Gastrocnemius medialis (tissue), 4 donors: ENCODE results near the gene ALG1L2. TPM values are rescaled to one million over a fixed set of nuclear protein-coding genes. Genes with fewer than 3 reads are reported as not detected.
A peak's percentile ranks its signal among the peaks of the same experiment; 100 is the strongest.
"Not testable (repeated sequence)": the region's sequence is repeated elsewhere in the genome, so short reads cannot be mapped to it uniquely, and the experiment has no call there.

Experiments used
- ATAC-seq, 2 donors: fragments of 150-250 bp; one replicate each; pipeline ENCODE4 v1.9.1; 2016
- DNase-seq, 2 donors: peaks; one replicate each; pipeline ENCODE4 v3.0.0-alpha.2; 2019
- H3K27ac ChIP-seq, 4 donors: fragments of 200-600 bp; sonication (generic); 1 replicate in 1 of 4; 2 replicates in 3 of 4; pipeline ENCODE4 v1.5.1; 2016 to 2018; ENCODE audit warnings: mild to moderate bottlenecking in 2 of 4, moderate library complexity in 1 of 4
- H3K27me3 ChIP-seq, 3 donors: fragments of 200-600 bp; sonication (generic) in 2 of 3; 1 replicate in 1 of 3; 2 replicates in 2 of 3; pipeline versions ENCODE4 v1.5.1 to v1.6.0; 2016 to 2019; ENCODE audit warnings: mild to moderate bottlenecking in 1 of 3, moderate library complexity in 1 of 3
- H3K36me3 ChIP-seq, 2 donors: fragments of 200-600 bp; sonication (generic) in 1 of 2; one replicate each; pipeline ENCODE4 v1.5.1; 2017 to 2018
- H3K4me1 ChIP-seq, 2 donors: fragments of 200-600 bp; sonication (generic) in 1 of 2; one replicate each; pipeline ENCODE4 v1.5.1; 2016 to 2017; ENCODE audit warnings: mild to moderate bottlenecking in 2 of 2
- H3K4me3 ChIP-seq, 4 donors: fragments of 200-600 bp; sonication (generic) in 3 of 4; 1 replicate in 1 of 4; 2 replicates in 3 of 4; pipeline ENCODE4 v1.5.1; 2016 to 2019; ENCODE audit warnings: mild to moderate bottlenecking in 2 of 4
- H3K9me3 ChIP-seq, 3 donors: fragments of 200-600 bp; sonication (generic) in 2 of 3; 1 replicate in 1 of 3; 2 replicates in 2 of 3; pipeline ENCODE4 v1.5.1; 2016 to 2019
- POLR2A ChIP-seq, 2 donors: fragments of 450-650 bp; IDR thresholded peaks; one replicate each; pipeline ENCODE4 v1.6.1; 2017; ENCODE audit warnings: antibody characterized with exemption in 2 of 2, mild to moderate bottlenecking in 2 of 2, moderate library complexity in 2 of 2
- in situ Hi-C, 4 donors: fragments of 200-750 bp; cut with MboI; loops; one replicate each; pipeline versions ENCODE4 v1.15.0 to v1.8.0; 2017; ENCODE audit warnings: low sequenced_read_pairs in 4 of 4
- intact Hi-C: fragments of 100-400 bp; cut with DNase I; formaldehyde crosslinking; loops from one replicate; pipeline ENCODE4 v1.15.1; 2023; ENCODE audit warnings: low total_unique reads
- total RNA-seq, 4 donors: library from RNA; depleted of rRNA; stranded (reverse); fragments of >200 nt; gene quantifications; one replicate each; pipeline versions ENCODE4 v1.1.0 to v1.2.3, GENCODE V29; 2016
- TF ChIP-seq, protein P1 (sequence below), 5 experiments: fragments of 450-650 bp in 3 of 5; fragments of 200-600 bp in 2 of 5; sonication (generic) in 2 of 5; IDR thresholded peaks in 4 of 5; conservative IDR thresholded peaks in 1 of 5; 1 replicate in 4 of 5; 2 replicates in 1 of 5; pipeline ENCODE4 v1.5.1; 2016 to 2019; ENCODE audit warnings: antibody characterized with exemption in 5 of 5, mild to moderate bottlenecking in 3 of 5, moderate library complexity in 3 of 5

ALG1L2 gene, protein sequence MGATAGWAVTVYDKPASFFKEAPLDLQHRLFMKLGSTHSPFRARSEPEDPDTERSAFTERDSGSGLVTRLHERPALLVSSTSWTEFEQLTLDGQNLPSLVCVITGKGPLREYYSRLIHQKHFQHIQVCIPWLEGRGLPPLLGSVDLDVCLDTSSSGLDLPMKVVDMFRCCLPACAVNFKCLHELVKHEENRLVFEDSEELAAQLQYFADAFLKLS
- total RNA-seq, result not detected

DNA sequence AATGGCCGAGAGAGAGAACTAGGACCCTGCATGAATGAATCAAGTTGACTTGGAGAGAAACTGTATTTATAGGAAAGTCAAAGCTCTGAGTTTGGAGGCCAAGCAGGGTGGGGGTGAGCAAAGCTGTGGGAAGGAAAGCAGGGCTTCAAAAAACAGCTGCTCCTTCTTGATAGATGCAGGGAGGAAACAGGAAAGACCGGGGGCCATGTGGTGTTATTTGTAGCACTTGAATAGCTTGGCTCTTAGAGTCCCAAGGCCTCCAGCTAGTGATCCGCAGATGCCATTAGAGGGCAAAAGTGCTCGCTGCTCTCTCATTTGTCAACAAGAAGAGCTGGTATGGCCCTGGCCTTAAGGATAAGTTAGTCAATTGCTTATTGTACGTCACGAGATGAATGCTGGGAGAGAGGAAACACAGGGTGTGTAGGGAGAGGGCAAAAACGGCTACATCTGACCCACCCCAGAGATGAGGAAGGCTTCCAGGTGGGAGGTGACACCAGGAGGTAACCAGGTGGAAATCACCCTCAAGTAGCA, at the start of gene ALG1L2:
Gene ALG1L2 (plus strand): TSS at position 481 of the 531 bp plus-strand sequence. CDS start 186 bp downstream, outside the sequence.
- H3K36me3 ChIP-seq, result no peaks in the 10 kb centered on the region
- TF ChIP-seq, protein P1, sequence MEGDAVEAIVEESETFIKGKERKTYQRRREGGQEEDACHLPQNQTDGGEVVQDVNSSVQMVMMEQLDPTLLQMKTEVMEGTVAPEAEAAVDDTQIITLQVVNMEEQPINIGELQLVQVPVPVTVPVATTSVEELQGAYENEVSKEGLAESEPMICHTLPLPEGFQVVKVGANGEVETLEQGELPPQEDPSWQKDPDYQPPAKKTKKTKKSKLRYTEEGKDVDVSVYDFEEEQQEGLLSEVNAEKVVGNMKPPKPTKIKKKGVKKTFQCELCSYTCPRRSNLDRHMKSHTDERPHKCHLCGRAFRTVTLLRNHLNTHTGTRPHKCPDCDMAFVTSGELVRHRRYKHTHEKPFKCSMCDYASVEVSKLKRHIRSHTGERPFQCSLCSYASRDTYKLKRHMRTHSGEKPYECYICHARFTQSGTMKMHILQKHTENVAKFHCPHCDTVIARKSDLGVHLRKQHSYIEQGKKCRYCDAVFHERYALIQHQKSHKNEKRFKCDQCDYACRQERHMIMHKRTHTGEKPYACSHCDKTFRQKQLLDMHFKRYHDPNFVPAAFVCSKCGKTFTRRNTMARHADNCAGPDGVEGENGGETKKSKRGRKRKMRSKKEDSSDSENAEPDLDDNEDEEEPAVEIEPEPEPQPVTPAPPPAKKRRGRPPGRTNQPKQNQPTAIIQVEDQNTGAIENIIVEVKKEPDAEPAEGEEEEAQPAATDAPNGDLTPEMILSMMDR (IDR thresholded peaks at IDR 0.05 in 4 of 5, conservative IDR thresholded peaks at IDR 0.05 in 1 of 5), result no peak
- no peak for TF ChIP-seq POLR2A (IDR thresholded peaks at IDR 0.05)
- no peaks in the 10 kb centered on the region for H3K9me3 ChIP-seq
- no peak within 1 kb of the TSS for H3K27ac ChIP-seq
- in situ Hi-C loops (no loop called here), intact Hi-C loops (no loop called here)
- ATAC-seq (no peak), DNase-seq (no peak)
- no peaks in the 10 kb centered on the region for H3K4me1 ChIP-seq
- H3K4me3 ChIP-seq, result no peak within 1 kb of the TSS
- no peaks in the 10 kb centered on the region for H3K27me3 ChIP-seq

DNA sequence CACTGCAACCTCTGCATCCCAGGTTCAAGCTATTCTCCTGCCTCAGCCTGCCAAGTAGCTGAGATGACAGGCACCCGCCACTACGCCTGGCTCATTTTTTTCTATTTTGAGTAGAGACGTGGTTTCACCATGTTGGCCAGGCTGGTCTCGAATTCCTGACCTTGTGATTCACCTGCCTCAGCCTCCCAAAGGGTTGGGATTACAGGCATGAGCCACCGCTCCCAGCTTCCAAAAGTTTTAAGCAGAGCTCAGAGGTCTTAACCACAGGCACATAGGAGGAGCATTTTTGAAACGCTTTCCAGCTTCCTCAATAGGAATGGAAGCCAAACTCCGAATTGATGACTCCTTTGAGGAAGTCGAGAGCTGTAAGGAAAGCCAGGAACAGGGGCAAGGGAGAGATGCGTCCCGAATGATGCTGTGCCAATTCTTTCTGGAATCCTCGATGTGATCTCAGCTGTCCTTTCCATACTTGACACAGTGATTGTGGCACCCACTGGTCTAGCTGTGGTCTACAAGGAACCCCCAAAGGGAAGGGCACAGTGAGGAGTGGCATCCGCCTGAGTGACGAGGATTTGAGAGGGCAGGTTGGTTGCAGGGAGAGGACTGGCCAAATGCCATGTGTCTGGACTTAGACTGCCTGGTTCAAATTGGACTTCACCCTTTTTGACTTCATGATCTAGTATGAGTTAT, 44.4 kb upstream of the ALG1L2 start:
- ATAC-seq, H3K4me3 ChIP-seq, intact Hi-C loops, H3K4me1 ChIP-seq, H3K9me3 ChIP-seq, H3K27ac ChIP-seq, H3K36me3 ChIP-seq, H3K27me3 ChIP-seq, in situ Hi-C loops: not testable (repeated sequence)
- peak in 1 of 2 donors; percentile 22 for DNase-seq

DNA sequence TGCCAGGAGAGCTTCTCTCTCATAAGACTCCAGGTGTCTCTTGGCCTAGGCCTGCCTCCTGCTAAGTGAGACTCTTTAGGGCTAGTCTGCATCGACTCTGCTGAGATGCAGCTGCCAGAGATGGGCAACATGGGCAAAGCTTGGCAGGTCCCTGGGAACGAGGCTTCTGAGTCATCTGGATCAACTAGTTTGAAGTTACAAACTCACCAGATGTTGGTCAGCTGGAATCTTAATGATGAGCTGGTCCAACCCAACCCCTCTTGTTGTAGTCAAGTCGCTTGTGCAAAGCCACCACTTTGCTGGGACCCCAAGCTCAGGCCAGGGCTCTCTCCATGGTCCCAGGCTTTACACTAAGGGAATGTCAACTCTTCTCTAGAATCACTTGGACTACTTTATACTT, 38.9 kb upstream of the ALG1L2 start:
- H3K27ac ChIP-seq, H3K27me3 ChIP-seq, H3K4me3 ChIP-seq, H3K9me3 ChIP-seq, H3K36me3 ChIP-seq, ATAC-seq, H3K4me1 ChIP-seq, intact Hi-C loops, DNase-seq: not testable (repeated sequence)
- in situ Hi-C loops, result loop anchor here in 3 of 4 donors (5.0 kb wide), 1 partner anchor 45 kb away; no protein-coding TSS in a partner anchor

DNA sequence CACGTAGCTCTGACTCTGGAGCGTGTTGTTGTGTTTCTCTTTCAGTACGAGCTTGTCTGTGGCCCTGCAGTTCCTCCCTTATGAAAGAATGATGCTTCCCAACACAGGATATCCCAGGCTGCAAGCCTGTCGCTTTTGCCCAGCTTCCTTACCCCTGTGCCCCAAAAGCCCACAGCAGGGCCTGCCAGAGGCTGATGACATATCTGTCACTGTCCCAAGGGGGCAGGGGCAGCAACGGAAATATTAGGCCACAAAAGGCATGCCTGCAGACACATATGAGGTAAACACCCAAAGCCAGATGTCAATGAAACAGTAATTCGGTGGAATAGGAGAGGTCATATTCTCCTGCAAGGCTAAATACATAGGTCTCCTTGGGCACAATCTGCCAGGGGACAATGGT, 38.0 kb upstream of the ALG1L2 start:
- H3K9me3 ChIP-seq, DNase-seq, H3K4me1 ChIP-seq, H3K4me3 ChIP-seq, H3K36me3 ChIP-seq, H3K27me3 ChIP-seq, H3K27ac ChIP-seq, intact Hi-C loops, ATAC-seq: not testable (repeated sequence)
- in situ Hi-C loops, result loop anchor here in 3 of 4 donors (5.0 kb wide), 1 partner anchor 44 kb away; no protein-coding TSS in a partner anchor

DNA sequence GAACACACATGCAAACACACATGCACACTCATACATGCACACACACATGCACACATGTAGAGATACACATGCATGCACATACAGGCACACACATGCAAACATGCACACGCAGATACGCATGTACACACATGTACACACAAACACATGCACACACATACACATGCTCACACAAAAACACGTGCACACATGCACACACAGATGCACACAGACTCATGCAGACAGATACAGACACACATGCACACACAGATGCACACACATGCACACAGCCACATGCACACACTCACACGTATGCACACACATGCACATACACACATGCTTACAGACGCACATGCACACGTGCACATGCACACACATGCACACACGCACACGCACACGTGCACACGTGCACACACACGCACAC, 37.3 kb upstream of the ALG1L2 start:
- no peaks in the 10 kb centered on the region for H3K36me3 ChIP-seq
- ATAC-seq (no peak), DNase-seq (no peak)
- no peak overlapping the region for H3K27ac ChIP-seq
- no peaks in the 10 kb centered on the region for H3K9me3 ChIP-seq
- no peaks in the 10 kb centered on the region for H3K4me1 ChIP-seq
- in situ Hi-C loops (loop anchor here in 3 of 4 donors (5.0 kb wide), 1 partner anchor 43 kb away; no protein-coding TSS in a partner anchor), intact Hi-C loops (no loop called here)
- TF ChIP-seq, protein P1 (IDR thresholded peaks at IDR 0.05 in 4 of 5, conservative IDR thresholded peaks at IDR 0.05 in 1 of 5), result no peak
- TF ChIP-seq POLR2A (IDR thresholded peaks at IDR 0.05), result no peak
- no peaks in the 10 kb centered on the region for H3K27me3 ChIP-seq
- no peak overlapping the region for H3K4me3 ChIP-seq

DNA sequence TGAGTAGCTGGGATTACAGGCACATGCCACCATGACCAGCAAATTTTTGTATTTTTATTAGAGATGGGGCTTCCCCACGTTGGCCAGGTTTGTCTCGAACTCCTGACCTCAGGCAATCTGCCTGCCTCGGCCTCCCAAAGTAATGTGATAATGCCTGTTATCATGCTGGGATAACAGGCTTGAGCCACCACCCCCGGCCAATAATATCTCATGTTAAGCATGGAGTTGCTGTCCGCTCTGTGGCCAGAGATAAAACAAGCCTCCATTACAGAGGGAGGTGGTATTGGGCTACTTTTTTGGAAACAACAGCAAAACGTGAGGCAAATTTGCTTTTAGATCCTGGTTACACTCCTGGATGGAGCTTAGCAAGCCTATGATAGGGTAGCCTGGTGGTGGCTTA, 32.9 kb upstream of the ALG1L2 start:
- H3K36me3 ChIP-seq, result no peaks in the 10 kb centered on the region
- DNase-seq, result no peak
- in situ Hi-C loops, result no loop called here
- no peaks in the 10 kb centered on the region for H3K4me1 ChIP-seq
- no peak overlapping the region for H3K4me3 ChIP-seq
- intact Hi-C loops, result no loop called here
- no peaks in the 10 kb centered on the region for H3K9me3 ChIP-seq
- H3K27me3 ChIP-seq, result no peaks in the 10 kb centered on the region
- no peak overlapping the region for H3K27ac ChIP-seq
- TF ChIP-seq, protein P1 (IDR thresholded peaks at IDR 0.05 in 4 of 5, conservative IDR thresholded peaks at IDR 0.05 in 1 of 5), result no peak
- TF ChIP-seq POLR2A (IDR thresholded peaks at IDR 0.05), result no peak
- no peak for ATAC-seq

DNA sequence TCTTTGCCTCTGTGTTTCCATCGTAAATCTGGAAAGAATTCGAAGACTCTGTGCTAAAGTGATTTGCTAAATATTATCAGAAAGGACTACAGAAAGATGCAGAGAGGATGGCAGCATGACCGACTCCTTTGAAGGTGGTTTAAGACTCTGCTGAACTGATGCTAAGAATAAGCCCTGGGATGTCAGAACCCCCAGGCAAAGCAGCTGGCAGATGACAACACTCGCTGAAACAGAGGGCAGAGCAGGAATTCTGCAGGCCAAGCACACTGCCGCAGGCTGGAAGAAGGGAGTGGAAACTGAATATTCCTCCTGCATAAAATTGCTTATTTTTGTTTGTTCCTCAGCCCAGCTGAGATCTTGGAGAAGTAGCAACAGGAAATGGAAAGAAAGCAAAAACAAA, 29.3 kb upstream of the ALG1L2 start:
- H3K27me3 ChIP-seq, H3K9me3 ChIP-seq, ATAC-seq, intact Hi-C loops, H3K4me1 ChIP-seq, H3K4me3 ChIP-seq, in situ Hi-C loops, H3K27ac ChIP-seq, H3K36me3 ChIP-seq, DNase-seq: not testable (repeated sequence)

DNA sequence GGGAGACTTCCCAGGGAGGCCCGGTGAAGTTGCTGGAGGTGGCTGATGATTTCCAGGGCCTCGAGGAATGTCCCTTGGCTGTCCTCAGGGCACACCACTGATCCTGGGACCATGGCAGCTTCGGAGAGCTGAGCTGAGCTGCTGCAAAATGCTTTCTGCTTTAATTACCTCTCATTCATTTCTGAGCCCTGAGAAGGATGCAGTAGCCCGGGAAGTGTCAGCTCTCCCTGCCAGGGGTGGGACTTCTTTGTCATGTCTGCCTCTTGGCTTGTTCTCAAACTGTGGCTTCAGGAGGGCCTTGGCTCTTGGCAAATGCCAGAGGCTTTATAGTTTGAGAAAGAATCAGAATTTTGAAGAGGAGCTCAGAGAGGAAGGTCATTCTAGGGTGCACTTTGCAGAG, 28.7 kb upstream of the ALG1L2 start:
- H3K4me1 ChIP-seq, H3K9me3 ChIP-seq, intact Hi-C loops, H3K27me3 ChIP-seq, DNase-seq, in situ Hi-C loops, ATAC-seq, H3K27ac ChIP-seq, H3K36me3 ChIP-seq, H3K4me3 ChIP-seq: not testable (repeated sequence)
